ENCODE measurements around the gene TFDP3.
A peak's percentile ranks its signal among the peaks of the same experiment; 100 is the strongest.

TFDP3 gene, protein sequence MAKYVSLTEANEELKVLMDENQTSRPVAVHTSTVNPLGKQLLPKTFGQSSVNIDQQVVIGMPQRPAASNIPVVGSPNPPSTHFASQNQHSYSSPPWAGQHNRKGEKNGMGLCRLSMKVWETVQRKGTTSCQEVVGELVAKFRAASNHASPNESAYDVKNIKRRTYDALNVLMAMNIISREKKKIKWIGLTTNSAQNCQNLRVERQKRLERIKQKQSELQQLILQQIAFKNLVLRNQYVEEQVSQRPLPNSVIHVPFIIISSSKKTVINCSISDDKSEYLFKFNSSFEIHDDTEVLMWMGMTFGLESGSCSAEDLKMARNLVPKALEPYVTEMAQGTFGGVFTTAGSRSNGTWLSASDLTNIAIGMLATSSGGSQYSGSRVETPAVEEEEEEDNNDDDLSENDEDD

DNA sequence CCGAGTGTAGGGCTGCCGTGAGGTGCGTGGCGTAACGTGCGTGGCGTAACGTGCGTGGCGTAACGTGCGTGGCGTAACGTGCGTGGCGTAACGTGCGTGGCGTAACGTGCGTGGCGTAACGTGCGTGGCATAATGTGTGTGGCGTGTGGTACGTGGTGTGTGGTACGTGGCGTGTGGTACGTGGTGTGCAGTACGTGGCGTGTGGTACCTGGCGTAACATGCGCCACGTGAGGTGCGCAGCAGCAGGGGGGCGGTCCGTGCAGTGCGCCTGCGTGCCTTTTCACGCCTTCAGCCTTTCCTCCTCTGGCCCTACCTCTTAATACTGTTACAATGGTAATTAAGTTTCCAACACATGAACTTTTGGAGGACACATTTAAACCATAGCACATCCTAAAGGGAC lies at the start of gene TFDP3:
TSS of gene TFDP3 (minus strand) at position 26 of the 400 bp plus-strand sequence. CDS start 95 bp downstream, outside the sequence.
- no peak for DNase-seq

DNA sequence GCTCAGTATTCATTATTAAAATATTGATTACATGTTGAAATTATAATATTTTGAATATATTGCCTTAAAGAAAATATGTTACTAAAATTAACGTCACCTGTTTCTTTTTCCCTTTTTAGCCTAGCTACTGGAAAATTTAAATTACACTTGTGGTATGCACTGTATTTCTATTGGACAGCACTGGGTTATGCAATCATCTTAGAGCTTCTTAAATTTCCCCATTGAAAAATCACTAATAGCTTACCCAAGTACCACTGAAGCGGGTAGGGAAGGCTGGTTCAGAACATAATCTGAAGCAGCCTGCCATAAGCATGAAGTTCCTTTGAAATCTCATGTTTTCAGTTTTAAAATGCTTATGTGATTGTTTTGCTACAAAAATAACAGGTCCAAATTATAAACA lies 49.5 kb upstream of the TFDP3 start:
- no peak for DNase-seq

DNA sequence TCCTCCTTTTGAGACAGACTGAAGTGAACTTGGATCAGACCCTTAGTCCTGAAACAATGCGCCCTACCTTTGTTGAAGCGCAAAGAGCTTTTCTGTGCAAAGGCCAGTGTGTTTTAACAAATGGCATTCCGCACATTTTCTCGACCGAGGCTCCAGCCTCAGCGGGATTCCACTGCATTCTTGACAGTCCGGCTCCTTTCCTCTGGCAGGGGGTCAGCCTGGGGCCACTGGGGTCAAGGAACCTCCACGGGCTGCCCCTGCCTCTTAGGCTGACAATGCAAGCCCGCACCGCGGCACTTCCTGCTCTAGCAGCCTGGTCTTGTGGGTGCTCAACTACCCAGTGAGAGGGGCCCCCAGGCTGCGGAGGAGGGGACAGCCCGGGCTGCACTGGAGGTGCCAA lies 47.2 kb upstream of the TFDP3 start:
- DNase-seq: peak; percentile 93

DNA sequence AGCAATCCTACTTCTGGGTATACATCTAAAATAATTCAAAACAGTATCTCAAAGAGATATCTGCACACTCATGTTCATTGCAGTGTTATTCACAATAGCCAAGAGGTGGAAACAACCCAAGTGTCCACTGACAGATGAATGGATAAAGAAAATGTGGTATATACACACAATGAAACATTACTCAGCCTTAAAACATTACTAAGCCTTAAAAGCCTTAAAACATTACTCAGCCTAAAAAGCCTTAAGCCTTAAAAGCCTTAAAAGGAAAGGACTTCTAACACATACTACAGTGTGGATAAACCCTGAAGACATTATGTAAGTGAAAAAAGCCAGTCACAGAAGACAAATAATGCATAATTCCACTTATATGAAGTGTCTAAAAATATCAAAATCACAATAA lies 40.3 kb upstream of the TFDP3 start:
- no peak for DNase-seq

DNA sequence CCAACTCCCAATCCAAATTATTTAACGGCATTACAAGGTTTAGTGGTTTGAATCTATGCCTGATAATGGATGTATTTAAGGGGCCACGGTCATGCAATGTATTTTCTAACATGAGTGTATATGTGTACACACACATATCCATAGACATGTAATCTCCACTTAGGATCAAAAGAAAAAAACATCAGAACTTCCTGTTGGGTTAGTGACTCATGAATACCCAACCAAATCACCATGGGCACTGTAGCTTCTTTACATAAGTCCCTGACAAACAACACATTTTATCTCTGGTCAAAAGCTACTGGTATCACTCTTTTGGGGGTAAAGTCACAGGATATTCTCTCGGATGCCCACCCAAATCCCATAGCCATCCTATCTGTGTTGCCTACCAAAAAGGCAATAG lies 36.5 kb upstream of the TFDP3 start:
- no peak for DNase-seq

DNA sequence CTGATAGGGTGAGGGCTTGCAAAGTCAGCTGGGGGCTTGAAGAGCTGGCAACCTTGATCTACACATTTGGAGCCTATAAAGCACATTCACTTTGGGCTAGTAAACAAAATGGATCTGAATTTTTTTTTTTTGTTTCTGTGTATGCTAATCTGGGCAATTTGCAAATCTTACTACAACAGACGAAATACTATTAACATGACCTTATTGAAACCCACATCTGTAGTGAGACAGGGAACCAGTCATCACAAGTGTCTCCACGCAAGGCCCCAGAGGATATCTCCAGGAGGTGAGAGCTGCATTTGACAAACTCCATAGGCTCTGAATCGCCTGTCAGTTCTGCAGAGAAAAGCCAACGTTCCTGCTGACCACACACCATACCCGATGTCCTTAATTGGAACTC lies 33.0 kb upstream of the TFDP3 start:
- no peak for DNase-seq

DNA sequence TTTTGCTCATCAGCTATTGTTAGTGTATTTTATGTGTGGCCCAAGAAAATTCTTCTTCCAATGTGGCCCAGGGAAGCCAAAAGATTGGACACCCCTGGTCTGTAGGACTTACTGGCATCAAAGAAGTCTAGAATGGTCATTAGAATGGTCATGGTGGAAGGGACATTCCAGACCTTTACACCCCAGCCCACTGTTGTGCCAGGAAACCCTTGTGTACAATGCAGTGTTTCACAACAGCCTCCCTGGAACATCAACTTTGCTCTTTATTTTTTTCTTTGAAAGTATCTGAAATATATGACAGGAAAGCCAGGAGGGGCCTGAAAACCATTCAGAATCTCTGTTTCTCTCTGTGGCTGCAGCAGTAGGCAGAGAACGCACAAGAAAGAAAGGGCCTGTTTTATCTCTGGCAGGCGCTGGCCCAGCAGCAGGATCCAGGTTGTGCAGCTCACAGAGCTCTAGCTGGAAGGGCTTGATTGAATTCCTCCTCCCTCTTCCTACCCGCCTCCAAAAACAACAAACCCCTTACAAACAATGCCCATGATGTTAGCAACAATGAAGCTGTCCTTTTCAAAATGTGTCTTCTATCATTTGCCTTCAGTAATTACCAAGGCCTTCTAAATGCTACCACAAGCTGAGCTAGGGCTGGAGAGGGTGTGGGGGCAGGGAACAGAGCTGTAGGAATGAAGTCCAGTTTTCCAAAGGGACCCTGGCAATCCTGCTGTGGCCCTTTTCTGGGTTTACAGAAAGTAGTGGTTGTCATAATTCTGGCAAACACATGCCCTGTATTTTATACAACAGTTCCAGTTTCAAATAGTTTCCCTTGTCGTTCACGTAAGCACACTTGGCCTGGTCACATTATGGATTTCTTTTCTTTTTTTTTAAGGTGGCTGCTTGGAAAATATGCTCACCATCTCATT lies 32.3 kb upstream of the TFDP3 start:
- no peak for DNase-seq

DNA sequence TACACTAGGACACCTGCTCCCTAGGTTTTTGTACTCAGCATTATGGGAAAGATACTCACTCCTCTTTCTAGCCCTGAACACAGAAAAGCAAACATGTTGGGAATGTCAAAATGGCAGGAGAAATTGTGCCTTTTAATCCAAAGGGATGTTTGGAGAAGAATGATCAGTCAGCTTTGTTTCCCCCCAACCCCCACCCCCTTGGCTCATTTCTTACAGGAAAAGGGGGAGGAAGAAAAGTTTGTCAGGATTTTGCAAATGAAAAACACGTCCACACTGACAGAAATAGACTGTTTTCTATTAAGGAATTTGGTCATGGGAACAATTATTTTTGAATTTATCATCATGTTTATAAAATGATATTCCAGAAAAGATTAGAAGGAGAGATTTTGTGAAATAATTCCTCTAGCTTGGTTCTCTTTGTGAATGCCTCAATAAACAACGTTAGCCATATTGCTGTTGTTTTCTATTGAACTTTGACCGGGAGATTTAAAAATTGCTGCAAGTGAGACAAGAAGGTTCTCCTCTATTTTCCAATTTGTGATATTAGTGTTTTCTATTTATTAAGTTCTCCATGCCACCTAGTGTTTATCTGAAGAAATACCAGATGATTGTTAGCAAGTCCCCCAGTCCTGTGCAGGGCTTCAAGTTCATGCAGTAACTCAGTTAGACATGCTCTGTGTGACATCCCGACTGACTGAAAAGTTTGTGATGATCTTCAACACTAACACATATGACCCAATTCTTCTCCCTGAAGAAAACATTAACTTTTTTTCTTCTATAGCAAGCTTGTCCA lies 31.3 kb upstream of the TFDP3 start:
- DNase-seq: no peak

DNA sequence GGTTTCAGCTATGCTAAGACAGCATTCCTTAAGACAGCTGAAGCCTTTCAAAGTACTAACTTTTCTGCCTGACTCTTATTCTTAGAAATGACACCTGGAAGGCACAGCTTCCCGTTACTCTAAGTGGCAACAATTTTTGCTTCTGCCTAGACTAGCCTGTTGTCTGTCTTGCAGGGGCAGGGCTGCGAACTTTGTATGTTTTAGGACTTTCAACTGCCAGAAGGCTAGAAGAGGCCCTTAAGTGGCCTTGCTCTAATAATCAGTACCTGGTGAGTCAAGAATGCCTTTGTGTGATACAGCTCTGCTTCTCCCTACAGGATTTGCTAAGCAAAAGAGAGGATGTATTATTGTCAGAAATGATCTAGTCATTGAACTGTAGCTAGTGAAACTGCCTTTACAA lies 30.0 kb upstream of the TFDP3 start:
- no peak for DNase-seq

DNA sequence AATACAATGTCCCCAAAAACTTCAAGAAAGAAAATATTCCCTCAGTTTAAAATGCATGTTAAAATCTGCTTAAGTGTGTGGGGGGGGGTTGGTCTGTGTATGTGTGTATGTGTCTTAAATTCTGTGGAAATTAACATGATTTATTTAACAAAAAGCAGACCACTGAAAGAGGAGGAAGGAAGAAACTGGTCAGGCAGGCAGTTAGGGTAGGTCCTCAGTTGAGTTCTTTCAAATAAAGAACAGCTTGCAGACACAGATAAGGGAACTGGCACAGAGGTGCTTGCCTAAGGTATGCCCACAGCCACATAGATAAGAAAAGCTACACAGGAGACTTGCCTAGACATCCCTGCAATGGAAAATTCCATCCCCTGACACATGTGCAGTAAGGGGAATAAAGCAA lies 28.8 kb upstream of the TFDP3 start:
- no peak for DNase-seq

DNA sequence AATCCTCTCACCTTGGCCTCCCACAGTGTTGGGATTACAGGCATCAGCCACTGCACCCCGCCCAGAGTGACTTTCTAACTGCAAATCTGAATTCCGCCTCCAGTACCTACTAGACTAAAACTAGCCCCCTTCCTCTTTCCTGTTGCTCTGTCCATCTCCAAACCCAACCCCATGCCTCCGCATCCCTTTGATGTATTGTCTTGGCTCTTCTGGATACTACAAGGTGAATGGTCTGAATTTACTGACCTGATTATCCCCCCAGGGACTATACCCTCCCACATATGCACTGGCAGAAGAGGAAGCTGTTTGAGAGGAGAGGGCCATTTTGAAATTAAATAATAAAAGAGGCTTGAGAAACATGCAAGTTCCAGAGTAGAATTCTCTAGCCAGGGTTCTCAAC lies 17.7 kb upstream of the TFDP3 start:
- no peak for DNase-seq

DNA sequence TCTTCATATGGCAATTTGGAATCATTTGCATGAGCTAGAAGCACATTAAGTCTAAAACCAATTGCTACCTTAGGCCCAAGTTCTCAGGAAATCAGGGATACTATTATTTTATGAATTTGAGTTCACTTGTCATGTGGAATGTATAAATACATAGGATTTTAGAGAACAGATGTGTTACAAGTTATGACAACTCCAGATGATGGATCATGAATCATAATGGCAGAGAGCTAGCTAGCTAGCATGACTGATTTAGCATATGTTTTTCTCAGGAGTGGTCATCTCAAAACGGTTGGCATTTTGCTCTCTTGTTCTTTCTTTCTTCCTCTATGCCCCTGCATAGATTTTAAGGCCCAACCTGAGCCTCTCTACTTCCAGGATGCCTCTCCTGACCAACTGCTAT lies 14.2 kb upstream of the TFDP3 start:
- DNase-seq: no peak

DNA sequence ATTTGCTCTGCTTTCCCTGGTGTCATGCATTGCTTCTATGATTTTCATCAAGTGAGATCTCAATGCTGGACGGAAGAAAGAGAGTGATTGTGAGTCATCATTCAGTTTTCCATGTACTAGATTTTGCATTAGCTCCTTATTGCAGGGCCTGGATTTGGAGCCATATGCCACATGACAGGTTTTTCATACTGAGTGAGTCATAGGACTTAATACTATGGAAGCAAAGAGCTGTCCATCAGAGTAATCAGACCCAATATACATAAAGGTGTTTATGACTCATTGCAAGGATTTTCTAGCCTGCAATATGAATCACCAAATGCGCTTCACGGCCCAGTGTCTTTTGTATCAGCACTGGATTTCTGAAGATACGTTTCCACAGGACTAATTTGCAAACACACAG lies 11.2 kb upstream of the TFDP3 start:
- DNase-seq: no peak

DNA sequence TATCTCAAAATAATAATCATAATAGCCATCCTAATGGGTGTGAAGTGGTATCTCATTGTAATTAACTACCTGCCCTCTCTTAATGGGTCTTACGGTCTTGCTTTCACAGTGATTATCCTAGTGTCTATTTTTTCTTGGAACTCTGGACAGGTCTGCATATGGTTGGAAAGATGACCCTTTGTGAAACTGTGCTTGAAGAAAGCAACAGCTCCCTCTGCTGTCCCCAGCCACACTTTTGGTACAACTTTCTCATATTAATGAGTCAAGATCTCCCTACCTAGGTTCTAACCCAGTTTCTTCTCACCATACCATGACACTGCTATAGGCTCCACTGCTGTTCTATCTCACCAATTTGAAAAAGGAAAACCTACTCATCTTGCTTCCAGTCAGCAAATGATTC lies 2.4 kb downstream of the TFDP3 start:
- DNase-seq: no peak

DNA sequence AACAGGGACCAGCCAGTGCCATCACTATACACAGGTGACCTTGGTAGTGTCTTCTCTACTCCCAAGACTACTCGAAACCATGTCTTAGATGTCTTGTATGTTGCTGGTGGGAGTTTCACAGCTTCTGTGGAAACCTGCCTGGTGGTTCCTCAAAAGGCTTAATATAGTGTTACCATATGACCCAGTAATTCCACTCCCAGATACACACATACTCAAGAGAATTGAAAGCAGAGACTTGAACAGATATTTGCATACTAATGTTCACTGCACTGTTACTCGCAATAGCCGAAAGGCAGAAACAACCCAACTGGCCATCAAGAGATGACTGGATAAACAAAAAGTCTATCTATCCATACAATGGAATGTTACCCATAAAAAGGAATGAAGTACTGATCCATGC lies 3.1 kb downstream of the TFDP3 start:
- no peak for DNase-seq

DNA sequence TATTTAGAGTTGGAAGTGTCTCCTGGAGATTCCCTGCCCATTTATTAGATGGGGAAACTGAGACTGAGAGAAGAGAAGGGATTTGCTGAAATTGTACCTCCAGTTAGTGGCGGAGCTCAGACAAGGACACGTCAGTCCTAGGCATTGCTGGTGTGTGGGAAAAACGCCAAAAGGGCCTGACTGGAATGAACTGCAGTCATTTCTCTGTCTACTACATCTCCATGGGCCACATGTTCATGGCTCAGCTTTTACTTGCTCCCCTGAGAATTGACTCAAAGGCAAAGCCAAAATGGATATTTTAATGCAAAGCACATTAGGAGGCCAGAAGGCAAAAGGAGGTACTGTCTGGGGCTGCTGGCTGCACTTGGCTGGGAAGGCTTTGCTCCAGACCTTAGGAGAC lies 3.9 kb downstream of the TFDP3 start:
- no peak for DNase-seq

DNA sequence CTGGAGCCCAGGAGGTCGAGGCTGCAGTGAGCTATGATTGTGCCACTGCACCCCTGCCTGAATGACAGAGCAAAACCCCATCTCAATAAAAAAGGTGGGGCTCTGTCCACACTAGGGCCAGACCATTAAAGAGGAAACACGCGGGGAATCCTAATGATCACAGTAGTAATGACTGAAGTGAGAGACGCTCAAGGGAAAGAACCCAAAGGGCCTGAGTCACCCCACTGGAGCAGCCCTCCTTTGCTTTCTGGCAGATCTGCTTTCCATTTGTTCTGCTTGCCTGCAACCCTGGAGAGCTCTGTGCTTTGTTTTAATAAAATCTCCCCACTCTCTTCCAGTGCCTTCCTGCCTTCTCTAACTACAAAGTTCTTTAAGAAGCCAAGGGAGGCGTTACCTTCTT lies 5.0 kb downstream of the TFDP3 start:
- no peak for DNase-seq

DNA sequence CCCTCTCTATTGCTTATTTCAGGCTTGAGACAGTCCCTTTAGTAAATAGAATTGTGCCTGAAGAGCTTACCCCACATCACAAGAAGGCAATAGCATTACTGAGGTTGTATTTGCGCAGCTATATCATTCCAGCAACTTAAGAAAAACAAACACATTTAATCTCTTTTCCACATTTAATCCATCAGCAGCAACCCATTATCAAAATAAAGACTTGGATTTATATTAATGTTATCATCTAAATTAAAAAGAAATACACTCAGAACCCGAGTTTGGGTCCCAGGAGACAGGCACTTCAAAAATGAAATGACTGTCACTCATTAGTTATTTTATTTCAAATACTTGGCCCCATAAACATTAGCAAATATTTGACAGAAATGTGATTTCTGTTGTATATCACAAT lies 10.4 kb downstream of the TFDP3 start:
- no peak for DNase-seq

DNA sequence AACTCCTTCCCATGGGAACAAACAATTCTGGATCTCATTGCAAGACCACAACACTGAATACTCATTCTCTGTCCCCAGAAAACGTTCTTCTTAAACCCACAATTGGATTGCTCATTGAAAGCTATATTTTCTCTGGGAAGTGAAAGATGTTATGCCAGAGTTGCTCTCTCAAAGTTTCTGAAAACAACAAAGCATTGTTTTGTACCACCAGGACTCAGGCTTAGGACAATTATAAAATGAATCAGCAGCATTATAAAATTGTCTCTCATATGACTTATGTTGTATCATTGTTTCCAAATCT lies 26.5 kb downstream of the TFDP3 start:
- DNase-seq: no peak

DNA sequence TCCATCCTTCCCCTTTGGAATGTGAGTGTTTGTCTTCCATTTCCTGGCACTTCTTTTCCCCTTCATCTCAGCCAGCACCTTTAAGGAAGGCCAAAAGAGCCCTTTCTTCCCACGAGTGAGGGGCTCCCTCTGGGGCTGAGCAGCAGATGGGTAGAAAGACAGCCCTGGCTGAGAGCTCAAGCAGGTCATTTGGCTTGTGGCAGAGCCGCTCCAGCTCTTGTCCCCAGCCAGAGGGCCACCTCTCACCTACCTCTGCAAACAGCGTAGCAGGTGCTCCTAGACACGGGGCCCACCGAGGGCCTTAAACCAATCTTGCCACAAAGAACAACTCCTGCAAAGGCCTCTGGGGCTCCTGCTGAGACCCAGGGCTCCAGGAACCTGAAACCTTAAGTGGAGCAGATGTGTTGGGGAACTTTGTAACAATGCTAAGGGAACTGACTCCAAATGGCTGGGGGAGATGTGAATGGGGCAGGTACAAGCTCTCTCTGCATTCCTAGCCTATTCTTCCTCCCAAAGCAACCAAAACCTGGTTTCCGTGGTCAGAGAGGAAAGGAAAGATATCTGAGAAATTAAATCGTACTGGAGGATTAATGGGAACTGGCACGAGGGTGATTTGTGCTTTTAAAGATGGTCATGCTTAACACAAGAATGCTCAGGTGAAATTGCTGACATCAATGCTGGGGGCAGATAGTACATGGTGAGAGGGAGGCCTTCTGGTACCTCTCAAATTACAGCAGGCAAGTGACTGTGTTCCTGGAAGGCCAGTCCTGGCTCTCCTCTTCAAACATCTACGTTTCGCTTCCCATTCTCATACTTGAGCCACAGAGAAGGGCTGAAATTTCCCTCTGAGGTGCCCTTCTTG lies 27.0 kb downstream of the TFDP3 start:
- no peak for DNase-seq

DNA sequence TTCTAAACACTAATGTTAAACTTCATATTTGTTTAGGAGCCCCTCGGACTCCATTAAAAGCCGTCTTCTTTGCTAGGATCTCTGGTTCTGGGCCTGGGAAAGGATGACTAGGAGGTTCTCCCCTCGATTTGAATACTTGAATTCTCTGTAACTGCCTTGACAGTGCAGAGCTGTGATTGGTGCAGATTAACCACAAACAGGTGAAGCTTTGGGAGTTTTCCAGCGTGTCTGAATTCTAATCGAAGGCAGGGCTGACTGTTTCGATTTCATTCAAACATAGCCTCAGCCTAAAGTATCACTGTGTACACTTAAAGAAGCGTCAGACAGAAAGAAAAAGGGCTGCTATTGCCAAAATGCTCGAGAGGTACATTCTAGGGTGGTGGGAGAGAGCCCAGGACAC lies 29.0 kb downstream of the TFDP3 start:
- DNase-seq: no peak

DNA sequence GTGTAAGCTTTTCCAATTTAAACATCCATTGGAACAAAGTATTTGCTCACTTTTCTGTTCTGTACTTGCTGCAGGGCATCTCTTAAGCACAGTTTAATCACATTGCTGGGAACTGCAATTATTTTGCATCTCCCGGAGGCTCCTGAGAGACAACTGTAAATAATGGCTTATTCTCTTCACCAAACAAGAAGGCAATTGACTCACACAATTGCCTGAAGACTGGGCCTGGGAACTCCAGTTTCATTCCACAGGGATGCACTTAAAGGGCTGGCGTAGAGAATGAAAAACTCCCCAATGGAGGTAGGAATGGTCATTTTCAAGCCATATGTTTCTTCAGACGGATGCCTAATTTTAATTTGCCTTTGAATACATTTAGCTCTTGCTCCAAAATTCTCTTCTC lies 29.5 kb downstream of the TFDP3 start:
- DNase-seq: peak; percentile 55

DNA sequence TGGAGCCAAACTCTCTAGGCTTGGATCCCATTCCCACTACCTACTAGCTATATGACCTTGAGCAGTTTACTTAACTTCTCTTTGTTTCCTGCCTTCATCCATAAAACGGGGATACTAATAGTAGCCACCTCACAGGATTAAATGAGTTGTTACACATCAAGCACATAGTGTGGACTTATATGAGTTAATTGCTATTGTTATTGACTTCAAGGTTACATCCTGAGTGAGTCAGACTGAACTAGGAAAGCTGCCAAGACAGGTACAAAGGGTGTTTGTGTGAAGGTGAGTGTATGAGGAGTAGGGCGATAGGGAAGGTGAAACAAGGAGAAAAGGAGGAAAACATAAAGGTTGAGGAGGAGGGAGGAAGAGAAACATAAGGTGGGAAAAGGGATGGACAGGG lies 32.2 kb downstream of the TFDP3 start:
- no peak for DNase-seq
